ENCODE measurements around the gene CCNYL1. TPM values are rescaled to one million over a fixed set of nuclear protein-coding genes. Genes with fewer than 3 reads are reported as not detected.
"Not testable (repeated sequence)": the region's sequence is repeated elsewhere in the genome, so short reads cannot be mapped to it uniquely, and the experiment has no call there.

CCNYL1 gene
- 18.1 and 27.3 TPM in 2 replicates for total RNA-seq

- DNase-seq (ENCODE audit: low read depth in 2 of 2): peak; percentile 98 to 100
Measured at GRCh38 chr2:207710814-207711740, at the start of gene CCNYL1. TSS of gene CCNYL1 (plus strand) at chr2:207711640. CDS start at chr2:207711897, 257 bp downstream.

- DNase-seq (ENCODE audit: low read depth in 2 of 2): no peak
Measured at GRCh38 chr2:207662203-207662602, 49.2 kb upstream of the CCNYL1 start.

GRCh38 chr2:207663870-207664545 is 47.4 kb upstream of the CCNYL1 start:
- DNase-seq (ENCODE audit: low read depth in 2 of 2): no peak

- no peak for DNase-seq (ENCODE audit: low read depth in 2 of 2)
Measured at GRCh38 chr2:207670887-207671286, 40.6 kb upstream of the CCNYL1 start.

- DNase-seq (ENCODE audit: low read depth in 2 of 2): no peak
Measured at GRCh38 chr2:207673431-207673830, 38.0 kb upstream of the CCNYL1 start.

- DNase-seq (ENCODE audit: low read depth in 2 of 2): no peak
Measured at GRCh38 chr2:207674266-207674774, 37.1 kb upstream of the CCNYL1 start.

GRCh38 chr2:207674826-207675225 is 36.6 kb upstream of the CCNYL1 start:
- DNase-seq (ENCODE audit: low read depth in 2 of 2): no peak

- DNase-seq (ENCODE audit: low read depth in 2 of 2): peak; percentile 39 to 78
Measured at GRCh38 chr2:207676827-207677354, 34.5 kb upstream of the CCNYL1 start.

GRCh38 chr2:207681431-207681830 is 30.0 kb upstream of the CCNYL1 start:
- DNase-seq (ENCODE audit: low read depth in 2 of 2): no peak

GRCh38 chr2:207682557-207682956 is 28.9 kb upstream of the CCNYL1 start:
- no peak for DNase-seq (ENCODE audit: low read depth in 2 of 2)

GRCh38 chr2:207683438-207683837 is 28.0 kb upstream of the CCNYL1 start:
- peak in 1 of 2 donors; percentile 8 for DNase-seq (ENCODE audit: low read depth in 2 of 2)

GRCh38 chr2:207683879-207684627 is 27.4 kb upstream of the CCNYL1 start:
- DNase-seq (ENCODE audit: low read depth in 2 of 2): peak; percentile 24 to 78

GRCh38 chr2:207686812-207687211 is 24.6 kb upstream of the CCNYL1 start:
- no peak for DNase-seq (ENCODE audit: low read depth in 2 of 2)

GRCh38 chr2:207688597-207688996 is 22.8 kb upstream of the CCNYL1 start:
- DNase-seq (ENCODE audit: low read depth in 2 of 2): no peak

GRCh38 chr2:207690845-207691461 is 20.5 kb upstream of the CCNYL1 start:
- not testable (repeated sequence) for DNase-seq (ENCODE audit: low read depth in 2 of 2)

GRCh38 chr2:207692206-207693065 is 19.0 kb upstream of the CCNYL1 start:
- DNase-seq (ENCODE audit: low read depth in 2 of 2): peak in 1 of 2 donors; percentile 65

GRCh38 chr2:207693641-207694249 is 17.7 kb upstream of the CCNYL1 start:
- DNase-seq (ENCODE audit: low read depth in 2 of 2): no peak

- no peak for DNase-seq (ENCODE audit: low read depth in 2 of 2)
Measured at GRCh38 chr2:207694811-207695281, 16.6 kb upstream of the CCNYL1 start.

- DNase-seq (ENCODE audit: low read depth in 2 of 2): no peak
Measured at GRCh38 chr2:207695293-207695692, 16.1 kb upstream of the CCNYL1 start.
